ENCODE results near the gene KHNYN.

GRCh38 chr14:24399999-24400718, 29.6 kb upstream of the KHNYN start:
- no peak for TF ChIP-seq EZH2phosphoT487 (conservative IDR thresholded peaks at IDR 0.05; ENCODE audit: low read length)
- TF ChIP-seq CTCF (IDR thresholded peaks at IDR 0.05; ENCODE audit: insufficient read depth, low read length, poor library complexity, severe bottlenecking): no peak
